Stimulated activated naive CD8-positive, alpha-beta T cell treated with anti-CD3 and anti-CD28 coated beads, Interleukin-15, Interleukin-2, amounts not matched to agents 100 U/mL and 50 U/mL, for 24 hours (primary cell): ENCODE data around the gene CYP4A22.
"Not testable (repeated sequence)": the region's sequence is repeated elsewhere in the genome, so short reads cannot be mapped to it uniquely, and the experiment has no call there.

Source experiments
- ATAC-seq: fragments of 150-1000 bp; cut with Tn5 transposase; one replicate; pipeline ENCODE4 v1.10.0; 2021
- DNase-seq: peaks from one replicate; pipeline ENCODE4 v3.0.0; 2021

CYP4A22 gene

GRCh38 chr1:47156457-47156856 is 19.2 kb downstream of the CYP4A22 start:
- not testable (repeated sequence) for ATAC-seq, DNase-seq

GRCh38 chr1:47157957-47158356 is 20.7 kb downstream of the CYP4A22 start:
- not testable (repeated sequence) for DNase-seq, ATAC-seq

- DNase-seq (no peak), ATAC-seq (no peak)
These were observed 23.5 kb downstream of the CYP4A22 start for GRCh38 chr1:47160716-47161115.

- no peak for ATAC-seq
These were observed 24.2 kb downstream of the CYP4A22 start for GRCh38 chr1:47161298-47162040.

GRCh38 chr1:47164552-47164951 is 27.3 kb downstream of the CYP4A22 start:
- ATAC-seq (no peak), DNase-seq (no peak)

More at GRCh38 chr1:47161298-47162040, 24.2 kb downstream of the CYP4A22 start:
- DNase-seq, result no peak

- no peak for ATAC-seq
- DNase-seq, result no peak
These were observed 35.5 kb downstream of the CYP4A22 start for GRCh38 chr1:47172782-47173181.

GRCh38 chr1:47174656-47175020 is 37.4 kb downstream of the CYP4A22 start:
- DNase-seq, result no peak
- no peak for ATAC-seq

GRCh38 chr1:47175227-47175934 is 38.1 kb downstream of the CYP4A22 start:
- DNase-seq (peak; percentile 49), ATAC-seq (peak; percentile 22)

- DNase-seq (no peak), ATAC-seq (no peak)
These were observed 40.8 kb downstream of the CYP4A22 start for GRCh38 chr1:47178020-47178419.

- no peak for DNase-seq
- ATAC-seq, result no peak
These were observed 41.4 kb downstream of the CYP4A22 start for GRCh38 chr1:47178654-47179016.

GRCh38 chr1:47179017-47179987 is 42.1 kb downstream of the CYP4A22 start:
- DNase-seq (peak; percentile 86), ATAC-seq (peak; percentile 80)

GRCh38 chr1:47179988-47180563 is 42.8 kb downstream of the CYP4A22 start:
- DNase-seq (no peak), ATAC-seq (no peak)

- DNase-seq (no peak), ATAC-seq (no peak)
These were observed 43.4 kb downstream of the CYP4A22 start for GRCh38 chr1:47180603-47181094.

- ATAC-seq (no peak), DNase-seq (no peak)
These were observed 44.1 kb downstream of the CYP4A22 start for GRCh38 chr1:47181095-47181954.

GRCh38 chr1:47181955-47182675 is 44.9 kb downstream of the CYP4A22 start:
- DNase-seq (no peak), ATAC-seq (no peak)

GRCh38 chr1:47182676-47183235 is 45.5 kb downstream of the CYP4A22 start:
- ATAC-seq, result no peak

GRCh38 chr1:47183308-47184089 is 46.3 kb downstream of the CYP4A22 start:
- DNase-seq (no peak), ATAC-seq (no peak)

More at GRCh38 chr1:47182676-47183235, 45.5 kb downstream of the CYP4A22 start:
- no peak for DNase-seq

GRCh38 chr1:47184090-47184821 is 47.0 kb downstream of the CYP4A22 start:
- no peak for DNase-seq
- ATAC-seq, result no peak
